Transverse colon (tissue), 4 donors: ENCODE data around the gene SPATC1L.

Experiments used
- CTCF ChIP-seq, 5 experiments: fragments of 200-600 bp in 3 of 5; fragments of 450-650 bp in 2 of 5; sonication (generic) in 3 of 5; IDR thresholded peaks; 1 replicate in 2 of 5; 2 replicates in 3 of 5; pipeline ENCODE4 v1.5.1; 2016 to 2017; ENCODE audit warnings: antibody characterized with exemption in 5 of 5, inconsistent platforms in 3 of 5, mild to moderate bottlenecking in 2 of 5, moderate library complexity in 1 of 5
- POLR2A ChIP-seq: fragments of 450-650 bp; IDR thresholded peaks from one replicate; pipeline ENCODE4 v1.6.1; 2016; ENCODE audit warnings: antibody characterized with exemption, mild to moderate bottlenecking, moderate library complexity
- POLR2AphosphoS5 ChIP-seq, 3 donors: sonication (generic); formaldehyde crosslinking; IDR thresholded peaks; one replicate each; pipeline ENCODE4 v1.6.1; 2016; ENCODE audit warnings: antibody characterized with exemption in 3 of 3

- TF ChIP-seq CTCF (IDR thresholded peaks at IDR 0.05) (no peak), POLR2AphosphoS5 (IDR thresholded peaks at IDR 0.05) (no peak), POLR2A (no peak)
Observed at GRCh38 chr21:46121286-46122221, 62.7 kb downstream of the SPATC1L start.
